ENCODE measurements around the gene PTMA.

Gene PTMA

DNA sequence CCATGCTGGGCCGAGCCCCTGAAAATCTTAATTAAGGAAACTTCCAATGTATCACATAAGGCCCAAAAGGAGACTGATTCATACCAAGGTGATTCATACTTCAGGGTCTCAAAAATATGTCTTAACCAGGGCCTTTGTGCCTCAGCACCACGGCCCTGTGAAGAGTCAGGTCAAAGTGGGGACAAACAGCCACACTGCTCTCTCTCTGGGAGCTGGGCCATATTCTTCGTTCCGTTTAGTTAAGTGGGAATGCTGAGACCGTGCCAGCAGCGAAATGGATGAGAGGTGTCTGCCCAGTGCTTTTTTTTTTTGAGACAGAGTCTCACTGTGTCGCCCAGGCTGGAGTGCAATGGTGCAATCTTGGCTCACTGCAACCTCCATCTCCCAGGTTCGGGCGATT, 9.3 kb upstream of the PTMA start:
- no peak for DNase-seq (ENCODE audit: extremely low read depth, low read depth)
- TF ChIP-seq, protein P1, sequence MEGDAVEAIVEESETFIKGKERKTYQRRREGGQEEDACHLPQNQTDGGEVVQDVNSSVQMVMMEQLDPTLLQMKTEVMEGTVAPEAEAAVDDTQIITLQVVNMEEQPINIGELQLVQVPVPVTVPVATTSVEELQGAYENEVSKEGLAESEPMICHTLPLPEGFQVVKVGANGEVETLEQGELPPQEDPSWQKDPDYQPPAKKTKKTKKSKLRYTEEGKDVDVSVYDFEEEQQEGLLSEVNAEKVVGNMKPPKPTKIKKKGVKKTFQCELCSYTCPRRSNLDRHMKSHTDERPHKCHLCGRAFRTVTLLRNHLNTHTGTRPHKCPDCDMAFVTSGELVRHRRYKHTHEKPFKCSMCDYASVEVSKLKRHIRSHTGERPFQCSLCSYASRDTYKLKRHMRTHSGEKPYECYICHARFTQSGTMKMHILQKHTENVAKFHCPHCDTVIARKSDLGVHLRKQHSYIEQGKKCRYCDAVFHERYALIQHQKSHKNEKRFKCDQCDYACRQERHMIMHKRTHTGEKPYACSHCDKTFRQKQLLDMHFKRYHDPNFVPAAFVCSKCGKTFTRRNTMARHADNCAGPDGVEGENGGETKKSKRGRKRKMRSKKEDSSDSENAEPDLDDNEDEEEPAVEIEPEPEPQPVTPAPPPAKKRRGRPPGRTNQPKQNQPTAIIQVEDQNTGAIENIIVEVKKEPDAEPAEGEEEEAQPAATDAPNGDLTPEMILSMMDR (IDR thresholded peaks at IDR 0.05; ENCODE audit: low read depth, low read length, missing control alignments), result no peak
- no peak overlapping the region for H3K4me3 ChIP-seq (replicated peaks; ENCODE audit: low read depth, low read length)

- no peak overlapping the region for H3K4me3 ChIP-seq (replicated peaks; ENCODE audit: low read depth, low read length)
- TF ChIP-seq, protein P1 (IDR thresholded peaks at IDR 0.05; ENCODE audit: low read depth, low read length, missing control alignments), result no peak
- DNase-seq (ENCODE audit: extremely low read depth, low read depth), result no peak
These were observed 6.6 kb upstream of the PTMA start for GRCh38 chr2:231701456-231702373.

DNA sequence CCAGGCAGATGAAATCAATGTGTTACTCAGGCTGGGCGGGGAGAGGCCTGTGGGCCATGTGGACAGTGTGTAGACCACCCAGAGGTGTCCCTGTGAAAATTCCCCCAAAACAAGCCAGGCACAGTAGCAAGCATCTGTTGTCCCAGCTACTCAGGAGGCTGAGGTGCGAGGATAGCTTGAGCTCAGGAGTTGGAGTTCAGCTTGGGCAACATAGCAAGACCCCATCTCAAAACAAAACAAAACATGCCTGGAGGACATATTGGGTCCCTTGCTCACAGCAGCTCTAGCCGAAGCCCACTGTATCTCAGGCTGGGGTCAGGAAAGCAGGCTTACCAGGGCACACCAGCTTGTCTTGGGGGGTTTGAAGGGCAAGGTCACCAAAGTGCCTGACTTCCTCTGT, 4.3 kb upstream of the PTMA start:
- TF ChIP-seq, protein P1 (IDR thresholded peaks at IDR 0.05; ENCODE audit: low read depth, low read length, missing control alignments), result no peak
- H3K4me3 ChIP-seq (replicated peaks; ENCODE audit: low read depth, low read length), result no peak overlapping the region
- no peak for DNase-seq (ENCODE audit: extremely low read depth, low read depth)

GRCh38 chr2:231706731-231707624, 1.3 kb upstream of the PTMA start:
- DNase-seq (ENCODE audit: extremely low read depth, low read depth), result peak; percentile 97
- TF ChIP-seq, protein P1 (IDR thresholded peaks at IDR 0.05; ENCODE audit: low read depth, low read length, missing control alignments), result peak; percentile 95
- peak overlapping the region; percentile 72 for H3K4me3 ChIP-seq (replicated peaks; ENCODE audit: low read depth, low read length)

DNA sequence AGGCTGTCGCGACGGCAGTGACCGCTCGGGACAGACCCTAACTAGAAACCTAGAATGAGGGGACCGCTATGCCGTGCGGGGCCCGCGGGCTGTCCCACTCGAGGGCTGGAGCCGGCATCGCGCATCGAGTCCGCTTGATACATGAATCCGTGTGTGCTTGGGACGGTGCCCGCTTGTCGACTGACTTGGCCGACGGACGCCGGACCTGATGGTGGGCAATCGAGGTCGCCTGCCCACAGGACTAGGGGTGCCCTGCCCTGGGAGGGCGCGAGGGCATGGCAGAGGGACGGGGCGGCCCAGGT, 749 bp upstream of the PTMA start:
- H3K4me3 ChIP-seq (replicated peaks; ENCODE audit: low read depth, low read length), result peak overlapping the region; percentile 72
- no peak for DNase-seq (ENCODE audit: extremely low read depth, low read depth)
- TF ChIP-seq, protein P1 (IDR thresholded peaks at IDR 0.05; ENCODE audit: low read depth, low read length, missing control alignments), result no peak

GRCh38 chr2:231708773-231709635, 679 bp downstream of the PTMA start:
- DNase-seq (ENCODE audit: extremely low read depth, low read depth), result no peak
- TF ChIP-seq, protein P1 (IDR thresholded peaks at IDR 0.05; ENCODE audit: low read depth, low read length, missing control alignments), result no peak

More at GRCh38 chr2:231708773-231709635, 679 bp downstream of the PTMA start:
- peak overlapping the region; percentile 99 for H3K4me3 ChIP-seq (replicated peaks; ENCODE audit: low read depth, low read length)
